NCI-H2107 (cell line): Measurements from ENCODE around the gene CPNE4.

Source experiments
- DNase-seq: peaks from one replicate; lab custom pipeline; 2025; lab: John Stamatoyannopoulos, UW

The CPNE4 gene

DNA sequence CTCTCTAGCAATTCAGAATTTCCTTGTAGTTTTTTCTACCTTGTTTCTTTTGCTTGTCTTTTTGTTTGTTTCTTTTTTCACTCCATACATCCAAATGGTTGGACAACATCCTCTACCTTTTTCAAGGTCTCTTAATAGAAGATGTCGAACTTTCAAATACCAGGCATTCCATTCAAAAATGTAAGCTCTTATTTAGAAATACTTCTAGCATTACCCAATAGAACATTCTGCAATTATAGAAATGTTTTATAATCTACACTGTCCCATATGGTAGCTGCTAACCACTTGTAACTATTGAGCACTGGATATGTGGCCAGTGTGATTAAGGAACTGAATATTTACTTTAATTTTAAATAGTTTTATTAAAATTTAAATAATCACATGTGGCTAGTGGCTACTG is 335.8 kb downstream of the CPNE4 start:
- DNase-seq: no peak

DNA sequence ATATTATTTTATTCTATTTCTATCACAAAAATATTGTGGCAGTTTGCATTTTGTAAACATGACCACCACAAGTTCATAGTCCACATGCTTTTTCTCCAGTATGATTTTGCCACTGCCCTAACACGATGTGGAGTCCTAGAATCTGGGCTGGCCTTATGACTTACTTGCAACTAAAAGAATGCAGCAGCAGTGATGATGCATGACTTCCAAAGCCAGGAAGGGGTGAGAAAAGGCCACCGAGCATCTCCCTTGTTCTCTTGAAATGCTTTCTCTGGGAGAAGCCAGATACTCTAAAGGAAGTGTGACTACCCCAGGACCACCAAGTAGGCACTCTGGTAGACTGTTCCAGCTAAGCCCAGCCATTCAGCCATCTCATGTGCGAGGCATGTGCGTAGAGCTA is 340.4 kb downstream of the CPNE4 start:
- DNase-seq: no peak

GRCh38 chr3:131692356-131692755 is 342.5 kb downstream of the CPNE4 start:
- DNase-seq: no peak

GRCh38 chr3:131690800-131691199 is 344.0 kb downstream of the CPNE4 start:
- DNase-seq: no peak

DNA sequence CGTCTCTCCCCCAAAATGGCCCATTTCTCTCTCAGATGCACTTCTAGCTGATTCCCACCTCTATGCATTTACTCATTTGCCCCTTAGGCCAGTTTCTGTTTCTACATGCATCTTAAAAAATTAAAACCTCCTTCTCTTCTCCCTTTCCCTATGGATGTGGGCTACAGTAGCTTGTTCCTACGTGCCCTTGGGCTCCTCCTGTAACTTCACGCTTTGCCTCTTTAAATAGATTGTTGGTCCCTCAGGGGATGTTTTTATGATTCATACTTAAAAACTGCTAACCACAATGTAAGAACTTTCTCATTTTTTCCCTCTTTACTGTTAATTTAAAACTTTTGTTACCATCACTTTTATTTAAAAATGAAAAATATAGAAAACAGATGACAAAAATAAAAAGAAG is 346.4 kb downstream of the CPNE4 start:
- no peak for DNase-seq

GRCh38 chr3:131669600-131669999 is 365.2 kb downstream of the CPNE4 start:
- no peak for DNase-seq

- no peak for DNase-seq
Observed at GRCh38 chr3:131658771-131659170, 376.0 kb downstream of the CPNE4 start.

DNA sequence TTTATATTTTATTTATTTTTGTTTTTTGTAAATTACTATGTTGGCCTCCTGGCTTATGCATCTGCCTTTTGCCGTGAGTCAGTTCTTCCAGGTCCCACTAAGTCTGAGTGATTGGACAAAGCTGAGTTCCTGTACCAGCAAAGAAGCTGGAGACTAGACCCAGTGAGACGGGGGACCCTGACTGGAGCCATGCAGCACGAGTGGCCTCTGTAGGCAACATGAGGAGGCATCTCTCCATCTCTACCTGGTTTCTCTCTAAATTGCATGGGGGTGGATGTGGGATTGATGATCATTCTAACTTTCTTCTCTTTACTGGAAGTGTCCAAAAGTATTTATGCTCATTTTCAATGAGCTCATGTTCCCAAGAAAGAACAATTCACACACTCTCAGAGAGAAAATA is 376.7 kb downstream of the CPNE4 start:
- no peak for DNase-seq

- no peak for DNase-seq
Observed at GRCh38 chr3:131655070-131655690, 379.6 kb downstream of the CPNE4 start.

GRCh38 chr3:131645638-131646037 is 389.2 kb downstream of the CPNE4 start:
- DNase-seq: no peak

GRCh38 chr3:131636266-131636775 is 398.5 kb downstream of the CPNE4 start:
- no peak for DNase-seq

DNA sequence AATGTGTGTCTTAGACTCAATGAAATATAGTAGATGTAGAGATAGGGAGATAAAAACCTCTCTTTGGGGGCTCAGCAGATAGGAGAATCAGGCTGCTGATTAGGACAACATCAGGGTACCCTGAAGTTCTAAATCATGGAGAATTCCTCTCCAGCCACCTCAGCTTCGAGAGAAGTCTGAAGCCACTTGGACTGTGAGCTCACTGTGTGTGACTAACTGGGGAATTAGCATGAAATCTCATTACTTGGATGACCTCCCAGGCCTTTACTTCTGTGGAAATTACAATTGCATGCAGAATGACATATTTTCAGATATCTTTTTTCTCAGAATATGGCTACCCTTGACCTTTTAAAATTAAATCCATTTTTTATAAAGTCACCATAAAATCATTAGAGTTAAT is 404.0 kb downstream of the CPNE4 start:
- no peak for DNase-seq

DNA sequence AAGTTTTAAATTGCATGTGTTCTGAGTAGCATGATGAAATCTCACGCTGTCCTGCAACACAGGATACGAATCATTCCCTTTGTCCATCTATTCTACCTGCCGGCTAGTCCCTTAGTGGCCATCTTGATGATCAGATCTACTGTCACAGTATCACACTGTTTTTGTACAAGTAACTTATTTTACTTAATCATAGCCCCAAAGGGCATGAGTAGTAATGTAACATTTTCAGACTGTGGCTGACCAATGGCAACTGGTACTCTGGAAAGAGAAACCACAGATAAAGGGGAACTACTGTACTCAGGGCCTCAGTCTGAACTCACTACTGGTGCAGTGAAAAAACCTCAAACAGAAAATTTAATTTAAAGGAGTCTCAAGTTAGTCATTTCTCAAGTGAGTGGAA is 404.7 kb downstream of the CPNE4 start:
- DNase-seq: no peak

- no peak for DNase-seq
Observed at GRCh38 chr3:131623431-131623830, 411.4 kb downstream of the CPNE4 start.

GRCh38 chr3:131622726-131623125 is 412.1 kb downstream of the CPNE4 start:
- DNase-seq: no peak

DNA sequence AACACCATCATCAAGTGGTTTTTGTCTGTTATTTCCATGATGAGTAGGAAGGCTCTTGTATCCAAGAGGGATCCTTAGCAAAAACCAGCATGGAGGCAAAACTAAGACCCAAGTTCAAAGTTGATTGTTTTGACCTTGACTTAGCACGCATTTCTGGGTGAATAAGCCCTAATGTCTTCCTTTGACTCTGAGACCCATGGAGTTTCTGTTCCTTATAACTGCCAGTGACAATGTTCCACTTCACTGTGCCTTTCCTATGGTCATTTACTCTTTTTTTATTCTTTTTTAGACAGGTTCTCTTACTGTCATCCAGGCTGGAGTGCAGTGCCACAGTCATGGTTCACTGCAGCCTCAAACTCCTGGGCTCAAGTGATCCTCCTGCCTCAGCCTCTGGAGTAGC is 413.8 kb downstream of the CPNE4 start:
- DNase-seq: no peak

DNA sequence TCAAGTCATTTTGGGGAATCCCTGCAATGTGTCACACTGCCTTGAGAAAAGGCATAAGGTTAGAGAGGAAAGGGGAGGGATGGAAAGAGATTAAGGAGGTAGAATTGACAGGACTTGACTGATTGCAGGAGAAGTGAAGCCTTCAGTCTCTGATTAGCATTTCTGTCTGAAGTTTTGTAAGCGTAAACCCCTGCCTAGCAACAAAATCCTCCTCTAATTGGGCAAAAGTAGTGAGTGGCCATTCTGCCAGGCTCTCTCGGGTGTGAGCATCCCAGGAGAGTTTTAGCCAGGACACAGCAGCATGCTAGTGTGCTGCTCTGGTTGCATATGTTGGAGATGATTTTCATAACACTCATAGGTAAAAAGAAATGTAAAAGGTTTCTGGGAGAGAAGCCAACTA is 415.0 kb downstream of the CPNE4 start:
- DNase-seq: no peak

DNA sequence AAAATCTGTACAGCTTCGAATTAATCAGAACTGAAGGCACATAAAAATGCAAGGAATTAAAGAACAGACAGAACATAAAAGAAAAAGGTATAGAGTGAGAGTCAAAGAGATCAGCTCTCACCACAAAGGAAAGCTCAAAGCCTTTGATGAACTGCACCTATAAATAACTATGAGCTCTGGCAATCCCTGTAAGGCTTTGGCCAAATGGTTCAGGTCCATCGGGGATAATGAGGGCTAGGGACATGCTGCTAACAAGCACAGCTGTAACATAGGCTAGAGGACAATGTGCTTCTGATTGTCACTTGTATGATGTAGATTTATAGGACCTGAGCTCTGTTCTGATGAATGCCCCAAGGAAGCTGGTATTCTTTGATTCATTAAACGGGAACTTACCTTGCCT is 418.1 kb downstream of the CPNE4 start:
- no peak for DNase-seq

- DNase-seq: no peak
Observed at GRCh38 chr3:131612745-131613144, 422.1 kb downstream of the CPNE4 start.

GRCh38 chr3:131610174-131610573 is 424.6 kb downstream of the CPNE4 start:
- no peak for DNase-seq

DNA sequence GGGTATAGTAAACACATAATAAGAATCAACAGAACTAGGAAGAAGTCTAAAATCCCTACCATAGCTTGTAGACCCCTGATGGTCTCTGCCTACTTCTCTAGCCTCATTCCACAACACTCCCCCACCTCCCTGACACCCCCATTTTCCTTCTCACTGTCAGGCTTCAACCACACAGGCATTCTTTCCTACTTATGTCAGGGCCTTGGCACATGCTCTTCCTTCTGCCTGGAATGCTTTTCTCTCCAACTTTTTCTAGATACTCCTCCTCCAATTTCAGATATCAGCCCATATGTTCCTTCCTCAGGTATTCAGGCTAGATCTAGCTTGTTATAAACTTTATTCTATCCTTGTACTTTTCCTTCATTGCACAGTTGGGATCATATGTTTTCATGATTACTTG is 426.1 kb downstream of the CPNE4 start:
- no peak for DNase-seq

DNA sequence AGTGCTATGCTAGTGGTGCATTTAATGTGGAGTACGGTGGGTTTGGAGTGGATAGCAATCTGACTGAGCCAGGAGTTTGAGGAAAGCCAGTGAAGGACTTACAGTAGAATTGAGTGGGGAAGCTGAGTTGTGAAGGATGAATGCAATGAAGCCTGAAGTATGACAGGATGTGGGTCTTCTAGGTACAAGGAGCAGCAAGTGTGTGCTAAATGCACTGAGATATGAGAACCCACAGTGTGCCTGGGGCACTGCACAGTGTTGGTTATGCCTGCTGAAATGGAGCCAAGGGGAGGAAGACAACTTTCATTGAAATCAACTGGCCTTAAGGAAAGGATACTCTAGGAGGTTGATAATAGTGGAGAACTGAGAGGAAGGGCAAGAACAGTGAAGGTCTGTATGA is 426.5 kb downstream of the CPNE4 start:
- DNase-seq: no peak

- no peak for DNase-seq
Observed at GRCh38 chr3:131605916-131606315, 428.9 kb downstream of the CPNE4 start.

GRCh38 chr3:131602011-131602779 is 432.6 kb downstream of the CPNE4 start:
- no peak for DNase-seq
